NCI-H2196 (cell line): ENCODE data around the gene MACROD1.
"Not testable (repeated sequence)": the region's sequence is repeated elsewhere in the genome, so short reads cannot be mapped to it uniquely, and the experiment has no call there.

Experiments
- DNase-seq: peaks from one replicate; lab custom pipeline; 2025; ENCODE audit not compliant: unreplicated experiment; lab: John Stamatoyannopoulos, UW

MACROD1 gene

DNA sequence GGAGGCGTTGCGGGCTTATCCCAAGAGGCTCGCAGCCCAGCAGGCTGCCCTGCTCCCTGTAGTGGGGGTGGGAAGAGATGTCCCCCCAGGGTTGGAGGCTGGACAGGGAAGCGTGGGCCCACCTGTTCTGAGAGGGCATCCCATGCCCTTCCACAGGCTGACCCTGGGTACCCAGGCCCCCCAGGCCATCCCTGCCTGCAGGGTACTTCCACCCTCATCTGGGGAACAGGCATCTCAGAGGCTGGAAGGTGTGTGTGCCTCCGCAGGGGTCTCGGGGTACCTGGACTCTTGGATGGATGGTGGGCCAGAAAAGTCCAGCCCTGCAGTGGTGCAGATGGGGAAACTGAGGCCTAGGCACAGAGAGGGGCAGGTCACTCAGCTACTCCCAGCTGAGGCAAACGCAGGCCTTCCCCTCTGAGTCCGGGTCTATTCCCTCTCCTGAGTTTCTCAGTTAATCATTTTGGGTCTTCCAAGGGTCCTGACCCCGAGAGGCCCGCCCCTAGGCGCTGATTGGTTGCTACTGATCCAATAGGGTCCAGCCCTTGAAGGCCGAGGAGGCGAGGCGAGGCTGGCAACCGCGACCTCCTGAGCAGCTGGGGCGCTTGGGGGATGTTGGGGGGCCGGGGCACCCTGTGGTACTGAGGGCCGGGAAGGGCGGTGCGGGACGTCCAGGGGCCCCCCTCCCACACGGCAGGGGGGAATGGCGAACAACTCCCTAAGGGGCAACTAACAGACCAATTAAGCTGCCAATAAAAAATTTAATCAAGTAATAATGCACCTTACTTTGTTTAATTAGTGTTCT lies 106.4 kb downstream of the MACROD1 start:
- DNase-seq = no peak

DNA sequence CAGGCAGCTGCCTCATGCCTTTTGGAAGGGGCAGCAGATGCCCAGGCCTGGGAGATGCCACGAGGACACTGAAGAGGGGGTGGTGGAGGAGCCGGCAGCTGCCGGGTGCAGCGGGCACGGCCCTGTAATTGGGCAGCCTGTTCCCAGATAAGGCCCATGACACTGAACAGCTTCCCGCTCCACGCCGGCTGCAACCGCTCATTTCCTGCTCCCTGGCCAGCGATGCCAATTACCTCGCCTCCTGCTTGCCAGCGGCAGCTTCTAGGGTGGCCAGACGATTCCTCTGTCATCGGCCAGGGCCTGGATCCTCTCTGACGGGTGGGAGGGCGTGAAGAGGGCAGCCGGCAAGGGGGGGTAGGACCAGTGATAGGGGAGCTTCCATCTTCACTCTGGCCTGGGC lies 107.4 kb downstream of the MACROD1 start:
- no peak for DNase-seq

DNA sequence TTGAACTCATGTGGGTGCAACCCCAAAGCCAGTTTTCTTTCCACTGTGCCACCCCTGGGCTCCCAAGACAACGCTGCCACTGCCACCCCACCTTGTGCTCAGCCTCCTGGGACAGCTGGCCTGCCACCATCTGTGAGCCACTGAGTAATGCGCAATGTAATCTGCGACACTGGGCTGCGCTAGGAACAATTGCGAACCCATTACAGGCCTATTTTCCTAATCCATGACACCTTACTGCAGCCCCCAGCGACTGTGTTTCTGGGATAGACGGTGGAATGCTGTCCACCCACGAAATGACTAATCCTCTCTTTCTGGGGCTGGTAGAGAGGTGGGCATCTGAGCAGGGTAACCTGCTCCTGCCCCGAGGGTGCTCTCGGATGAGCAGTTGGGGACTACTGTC lies 108.0 kb downstream of the MACROD1 start:
- DNase-seq = no peak

DNA sequence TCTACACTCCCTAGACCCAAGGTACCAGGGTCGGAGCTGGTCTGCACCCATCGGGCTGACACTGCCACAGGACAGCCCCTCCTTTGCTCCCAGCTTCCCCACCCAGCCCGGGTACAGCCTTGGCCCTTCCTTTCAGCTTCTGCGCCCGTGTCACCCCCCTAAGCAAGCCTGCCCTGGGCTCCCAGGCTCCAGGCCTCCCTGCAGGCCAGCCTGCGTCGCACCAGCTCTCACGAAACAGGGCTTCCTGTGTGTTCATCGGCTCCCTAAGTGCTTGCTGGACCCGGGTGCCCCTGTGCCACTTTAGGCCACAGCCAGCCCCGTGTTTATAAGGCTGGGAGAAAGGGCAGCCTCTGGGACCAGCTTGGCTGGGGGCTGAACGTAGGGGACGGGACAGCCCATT lies 109.1 kb downstream of the MACROD1 start:
- no peak for DNase-seq

DNA sequence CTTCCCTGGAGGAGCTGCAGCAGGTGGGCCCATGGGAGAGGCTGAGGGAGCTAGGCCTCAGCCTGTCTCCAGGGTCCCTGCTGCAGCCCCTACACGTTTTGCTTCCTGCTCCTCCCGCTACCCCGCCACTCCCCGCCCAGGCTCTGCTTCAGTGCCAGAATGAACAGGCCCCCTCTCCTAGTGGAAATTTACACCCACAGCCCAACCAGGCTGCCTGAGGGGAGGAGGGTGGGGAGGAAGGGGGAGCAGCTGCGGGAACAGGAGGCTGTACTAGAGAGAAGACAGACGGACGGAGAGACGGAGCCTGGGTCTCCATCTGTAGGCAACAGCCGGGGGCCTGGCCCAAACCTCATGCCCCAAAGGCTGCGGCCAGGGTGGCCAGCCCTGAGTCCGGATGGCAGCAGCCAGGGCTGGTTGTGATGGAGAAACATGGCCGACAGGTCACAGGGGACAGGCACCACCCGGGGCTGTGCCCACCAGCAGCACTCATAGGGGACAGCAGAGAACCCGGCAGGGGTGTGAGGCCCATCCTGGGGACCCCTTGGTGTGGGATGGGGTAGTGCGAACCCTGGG lies 109.6 kb downstream of the MACROD1 start:
- DNase-seq = no peak

DNA sequence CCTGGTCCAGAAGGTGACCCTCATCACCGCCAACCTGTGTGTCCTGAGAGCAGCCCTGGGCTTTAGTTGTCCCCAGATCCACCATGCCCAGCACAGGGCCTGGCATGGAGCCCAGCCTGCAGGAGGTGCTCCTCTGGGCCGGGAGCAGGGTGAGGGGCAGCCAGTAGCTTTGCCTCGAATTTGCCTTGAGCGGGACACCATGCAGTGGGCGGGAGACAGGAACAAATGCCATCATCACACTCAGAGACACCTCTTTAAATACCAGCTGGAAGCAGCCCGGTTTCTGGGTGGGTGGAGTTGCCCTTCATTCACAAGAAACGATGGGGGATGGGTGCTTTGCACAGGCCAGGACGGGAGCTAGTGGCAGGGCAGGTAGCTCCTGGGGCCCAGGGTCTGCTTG lies 110.8 kb downstream of the MACROD1 start:
- DNase-seq = no peak

DNA sequence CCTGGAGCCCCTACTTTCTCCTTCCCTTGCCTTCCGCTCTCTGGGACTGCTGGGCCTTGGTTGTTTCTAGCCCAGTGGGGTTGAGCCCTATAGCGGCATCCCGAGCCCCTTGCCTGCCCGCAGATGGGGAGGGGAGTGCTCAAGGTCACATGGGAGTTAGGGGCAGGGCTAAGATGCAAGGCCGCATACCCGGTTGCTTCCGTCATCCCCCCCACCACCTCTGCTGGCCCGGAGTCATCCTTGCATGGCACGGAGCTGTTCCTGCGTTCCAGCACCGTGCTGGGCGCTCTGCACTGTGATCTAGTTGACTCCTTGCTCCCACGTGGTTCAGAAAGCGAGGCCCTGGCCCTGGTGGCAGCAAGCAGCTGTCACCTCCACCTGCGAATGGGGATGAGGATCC lies 112.2 kb downstream of the MACROD1 start:
- DNase-seq = no peak

DNA sequence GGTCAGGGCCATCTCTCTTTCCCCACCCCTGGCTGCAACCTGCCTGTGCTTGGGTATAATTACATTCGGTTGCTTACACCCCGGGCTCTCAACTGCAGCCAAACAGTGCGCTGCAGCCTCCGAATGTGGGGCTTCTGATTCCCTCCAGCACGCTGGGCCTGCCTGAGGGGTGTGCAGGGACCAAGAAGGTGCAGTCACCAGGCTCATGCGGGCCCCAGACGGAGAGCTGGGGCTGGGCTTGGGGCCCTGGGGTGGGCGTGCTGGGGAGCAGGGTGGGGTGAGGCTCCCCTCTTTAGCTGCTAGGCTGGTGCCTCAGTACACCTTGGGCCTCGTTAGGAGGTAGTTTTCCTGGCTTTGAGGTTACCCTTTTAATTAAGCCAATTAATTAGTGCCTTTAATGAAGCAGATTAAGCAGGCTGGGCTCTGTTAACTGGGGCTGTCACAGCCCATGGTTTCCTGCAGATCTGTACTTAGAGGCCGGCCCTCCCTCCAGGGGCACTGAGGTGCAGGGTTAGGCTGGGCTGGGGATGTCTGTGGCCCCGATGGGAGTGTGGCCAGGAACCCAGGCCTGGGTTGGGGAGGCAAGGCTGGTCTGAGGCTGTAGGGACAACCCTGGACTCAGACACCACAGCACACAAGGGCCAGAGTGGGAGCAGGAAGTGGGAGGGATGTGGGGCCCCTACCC lies 112.8 kb downstream of the MACROD1 start:
- no peak for DNase-seq

DNA sequence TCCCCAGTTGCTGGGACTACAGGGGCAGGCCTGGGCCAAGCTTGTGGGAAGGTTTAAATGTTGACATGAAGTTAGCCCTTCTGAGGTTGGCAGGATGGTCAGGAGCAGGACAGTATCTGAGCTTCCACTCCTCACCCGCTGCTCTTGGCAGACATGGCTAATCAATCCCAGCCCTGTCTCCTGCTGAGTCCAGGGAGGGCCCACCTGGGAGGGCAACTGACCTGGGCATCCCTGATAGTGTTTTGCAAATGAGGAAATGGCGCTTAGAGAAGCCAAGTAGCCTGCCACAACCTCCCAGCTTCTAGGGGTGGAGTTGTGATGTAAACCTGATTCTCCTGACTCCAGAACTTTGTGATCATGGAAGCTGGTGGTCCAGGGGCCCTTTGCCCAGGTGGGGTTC lies 113.5 kb downstream of the MACROD1 start:
- DNase-seq = no peak

DNA sequence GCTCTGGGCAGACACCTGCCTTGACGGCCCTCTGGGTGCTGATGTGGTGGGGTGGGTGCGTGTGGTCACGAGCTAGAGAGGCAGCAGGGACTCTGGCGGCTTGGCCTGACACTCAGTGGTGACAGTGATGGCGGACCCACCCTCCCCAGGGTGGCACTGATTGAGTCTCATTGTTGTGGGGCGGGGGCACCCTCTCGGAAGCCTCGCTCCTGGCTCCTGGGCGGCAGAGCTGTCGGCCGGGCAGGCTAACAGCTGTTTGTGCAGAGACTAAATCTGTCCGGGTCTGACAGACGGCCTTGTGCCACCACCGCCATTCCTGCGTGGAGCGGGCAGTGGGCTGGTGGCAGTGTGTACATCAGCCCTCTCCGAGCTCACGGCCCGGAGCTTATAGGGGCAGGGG lies 114.6 kb downstream of the MACROD1 start:
- no peak for DNase-seq

DNA sequence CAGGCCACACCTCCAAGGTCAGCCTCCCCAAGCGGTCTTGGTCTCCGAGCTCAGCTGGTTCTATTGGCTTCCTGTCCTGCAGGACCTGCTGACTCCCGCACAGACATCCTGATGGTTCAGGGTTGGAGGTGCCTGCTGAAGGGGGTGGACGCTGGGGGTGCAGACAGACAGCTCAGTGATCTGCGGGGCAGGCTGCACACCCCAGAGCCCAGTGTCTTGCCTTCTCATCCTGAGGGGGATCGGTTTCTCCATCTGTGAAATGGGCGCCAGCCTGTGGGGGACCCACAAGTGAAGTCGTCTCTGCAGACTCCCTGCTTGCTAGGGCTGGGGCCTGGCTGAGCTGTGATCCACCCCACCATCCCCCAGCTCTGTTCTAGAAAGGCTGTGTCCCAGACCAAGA lies 116.4 kb downstream of the MACROD1 start:
- DNase-seq = no peak

DNA sequence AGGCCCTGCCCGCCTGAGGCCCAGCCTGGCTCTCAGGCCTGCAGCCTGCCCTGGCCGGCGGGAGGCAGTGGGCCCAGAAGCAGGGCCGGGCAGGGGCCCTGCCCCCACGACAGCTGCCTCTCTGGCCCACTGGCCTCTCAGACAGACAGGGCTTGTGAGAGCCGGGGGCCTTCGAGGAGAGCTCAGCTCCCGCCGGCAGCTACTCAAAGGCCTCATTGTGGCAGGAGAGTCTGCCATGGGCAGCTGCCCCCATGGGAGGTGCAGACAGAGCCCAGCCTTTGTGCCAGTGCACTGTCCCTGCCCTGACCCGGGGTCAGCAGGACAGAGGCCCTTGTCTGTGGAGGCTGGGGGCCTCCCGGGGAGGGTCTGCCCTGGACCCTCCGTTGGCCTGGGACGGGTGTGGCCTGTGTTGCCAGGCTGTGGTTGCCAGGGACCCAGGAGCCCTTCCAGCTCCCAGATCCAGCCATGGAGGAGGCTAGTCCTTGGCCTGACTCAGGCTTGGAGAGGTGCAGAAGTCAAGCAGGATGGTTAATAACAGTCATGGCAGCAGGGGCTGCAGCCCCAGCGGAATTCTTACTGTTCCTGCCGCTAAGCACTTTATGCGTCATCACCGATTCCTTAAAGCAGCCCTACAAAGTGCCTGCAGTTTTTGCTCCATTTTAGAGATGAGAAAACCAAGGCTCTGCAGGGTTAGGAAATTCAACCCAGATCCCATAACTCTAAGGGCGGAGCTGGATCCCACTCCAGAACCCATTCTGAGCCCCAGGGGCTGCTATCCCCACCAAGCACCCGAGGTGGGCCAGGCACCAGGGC lies 117.7 kb downstream of the MACROD1 start:
- no peak for DNase-seq

DNA sequence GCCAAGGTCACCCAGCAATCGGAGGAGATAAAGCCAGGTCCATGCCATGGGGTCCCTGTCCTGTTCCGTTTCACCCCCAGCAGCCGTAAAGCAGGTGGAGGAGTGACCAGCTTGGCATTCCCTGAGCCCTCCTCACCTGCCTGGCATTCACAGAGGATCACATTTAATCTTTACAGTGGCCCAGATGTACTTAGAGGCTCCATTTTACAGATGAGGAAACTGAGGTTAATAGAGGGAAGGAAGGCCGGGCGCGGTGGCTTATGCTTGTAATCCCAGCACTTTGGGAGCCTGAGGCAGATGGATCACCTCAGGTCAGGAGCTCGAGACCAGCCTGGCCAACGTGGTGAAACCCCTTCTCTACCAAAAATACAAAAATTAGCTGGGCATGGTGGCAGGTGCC lies 118.5 kb downstream of the MACROD1 start:
- DNase-seq = not testable (repeated sequence)

DNA sequence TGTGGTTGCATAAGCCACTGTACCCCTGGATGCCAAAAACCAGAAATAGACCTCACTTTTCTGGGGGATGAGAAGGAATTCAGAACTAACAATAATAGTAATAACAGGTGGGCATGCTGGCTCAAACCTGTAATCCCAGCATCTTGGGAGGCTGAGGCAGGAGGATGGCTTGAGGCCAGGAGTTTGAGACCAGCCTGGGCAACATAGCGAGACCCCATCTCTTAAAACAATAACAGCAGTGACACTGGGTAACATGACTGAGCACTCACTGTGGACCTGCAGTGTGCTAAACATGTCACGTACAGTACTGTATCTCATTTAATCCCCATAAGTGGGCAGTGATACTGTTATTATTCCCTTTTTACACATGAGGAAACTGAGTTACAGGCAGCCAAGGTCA lies 120.2 kb downstream of the MACROD1 start:
- no peak for DNase-seq

DNA sequence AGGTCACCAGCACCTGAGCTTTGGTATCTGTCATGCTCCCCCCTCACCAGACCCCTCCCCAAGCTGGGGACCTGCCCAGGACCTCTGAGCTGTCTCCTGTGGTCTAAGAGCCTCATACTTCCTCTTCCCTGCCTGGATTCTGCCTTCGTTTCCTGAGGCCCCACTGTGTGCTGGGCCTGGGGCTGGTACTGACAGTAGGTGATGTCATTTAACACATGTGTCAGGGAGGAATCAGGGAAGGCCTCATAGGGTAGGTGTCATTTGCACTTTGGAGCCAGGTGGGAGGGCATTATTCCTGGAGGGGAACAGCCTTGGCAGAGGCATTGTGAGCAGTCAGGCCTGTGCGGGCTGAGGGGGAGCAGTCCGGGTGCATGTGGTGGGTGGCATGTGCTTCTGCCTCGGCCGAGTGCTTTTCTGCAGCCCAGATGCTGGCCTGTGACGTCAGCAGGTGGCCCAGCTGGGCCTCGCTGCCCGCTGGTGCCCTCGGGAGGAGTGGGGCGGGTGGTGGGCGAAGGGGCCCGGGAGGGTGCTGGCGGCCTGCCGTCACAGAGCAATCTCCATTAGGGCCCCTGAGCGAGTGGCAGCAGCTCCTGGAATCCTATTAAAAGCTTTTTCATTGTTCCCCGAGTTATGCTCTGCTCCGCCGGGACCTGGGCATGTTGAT lies 121.1 kb downstream of the MACROD1 start:
- no peak for DNase-seq

DNA sequence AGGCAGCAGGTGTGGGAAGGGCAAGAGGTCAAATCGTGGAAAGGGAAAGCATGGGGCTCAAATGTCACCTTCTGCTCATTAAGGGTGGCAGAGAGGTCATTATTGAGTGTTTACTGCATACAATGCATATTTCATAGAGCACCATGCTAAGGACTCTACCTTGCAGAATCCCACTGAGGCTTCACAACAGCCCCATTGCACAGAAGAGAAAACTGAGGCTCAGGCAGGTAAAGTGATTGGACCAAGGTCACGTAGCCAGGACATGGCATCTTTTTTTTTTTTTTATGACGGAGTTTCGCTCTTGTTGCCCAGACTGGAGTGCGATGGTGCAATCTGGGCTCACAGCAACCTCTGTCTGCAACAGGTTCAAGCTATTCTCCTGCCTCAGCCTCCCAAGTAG lies 122.4 kb downstream of the MACROD1 start:
- DNase-seq = no peak

DNA sequence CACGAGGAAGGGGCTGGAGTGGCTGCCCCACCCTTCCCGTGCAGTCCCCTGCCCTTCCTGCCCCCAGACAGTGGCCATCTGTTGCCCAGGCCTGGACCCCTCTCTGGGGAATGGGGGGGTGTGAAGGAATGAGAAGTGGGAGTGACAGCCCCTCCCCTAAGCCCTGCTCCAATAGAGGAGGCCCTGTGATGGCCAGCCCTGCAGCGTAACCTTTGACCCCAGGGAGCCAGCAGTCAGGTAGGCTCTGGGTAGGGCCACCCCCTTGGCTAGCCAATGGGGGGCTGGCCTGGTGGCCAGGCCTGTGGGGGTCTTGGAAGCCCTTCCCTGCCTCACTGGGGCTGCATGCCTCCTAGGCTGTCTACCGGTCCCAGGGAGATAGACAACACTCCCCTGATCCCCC lies 123.6 kb downstream of the MACROD1 start:
- no peak for DNase-seq

DNA sequence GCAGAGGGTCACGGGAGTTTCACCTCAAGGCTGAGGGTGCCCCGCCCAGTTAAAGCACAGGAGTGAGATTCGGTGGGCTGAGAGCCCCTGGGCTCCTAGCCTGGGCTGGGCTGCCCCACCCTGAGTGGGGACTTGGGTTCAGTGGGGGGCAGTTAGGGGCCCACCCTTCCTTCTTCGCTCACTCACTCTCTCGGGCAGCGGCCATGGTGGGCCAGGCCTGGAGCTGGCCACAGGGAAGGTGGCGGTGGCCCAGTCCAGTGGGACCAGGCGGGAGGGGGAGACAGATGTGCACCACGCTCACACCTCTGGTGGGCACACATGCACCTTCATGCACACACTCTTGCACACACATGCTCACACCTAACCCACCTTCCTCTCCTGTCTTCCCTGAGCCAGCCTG lies 124.1 kb downstream of the MACROD1 start:
- no peak for DNase-seq

DNA sequence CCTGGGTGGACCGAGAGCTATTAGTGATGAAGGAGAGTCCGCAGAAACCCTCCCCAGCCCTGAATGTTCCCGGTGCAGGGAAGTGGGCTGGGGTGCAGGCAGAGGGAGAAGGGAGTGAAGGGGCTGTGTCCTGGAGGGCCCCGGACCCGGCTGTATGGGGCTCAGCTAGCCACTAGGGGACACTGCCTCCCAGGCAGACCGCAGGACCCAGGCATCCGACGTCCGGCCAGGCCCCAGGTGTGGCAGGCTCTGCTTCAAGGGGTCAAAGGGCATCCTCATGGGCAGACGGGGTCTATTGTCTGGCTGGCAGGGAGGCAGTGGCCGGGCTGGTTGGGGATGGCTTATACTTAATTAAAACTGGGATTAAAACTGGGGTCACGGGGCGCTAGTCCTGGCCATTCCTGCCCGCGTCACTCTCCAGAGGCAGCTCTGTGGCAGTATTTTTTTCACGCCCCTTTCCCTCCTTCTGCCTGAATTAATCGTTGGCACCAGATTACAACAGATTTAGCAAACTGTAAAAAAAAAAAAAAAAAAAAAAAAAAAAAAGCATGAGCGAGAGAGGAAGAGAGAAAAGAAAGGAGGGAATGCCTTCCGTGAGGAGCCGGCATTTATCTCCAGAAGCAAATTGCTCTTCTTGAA lies 125.1 kb downstream of the MACROD1 start:
- DNase-seq = no peak

DNA sequence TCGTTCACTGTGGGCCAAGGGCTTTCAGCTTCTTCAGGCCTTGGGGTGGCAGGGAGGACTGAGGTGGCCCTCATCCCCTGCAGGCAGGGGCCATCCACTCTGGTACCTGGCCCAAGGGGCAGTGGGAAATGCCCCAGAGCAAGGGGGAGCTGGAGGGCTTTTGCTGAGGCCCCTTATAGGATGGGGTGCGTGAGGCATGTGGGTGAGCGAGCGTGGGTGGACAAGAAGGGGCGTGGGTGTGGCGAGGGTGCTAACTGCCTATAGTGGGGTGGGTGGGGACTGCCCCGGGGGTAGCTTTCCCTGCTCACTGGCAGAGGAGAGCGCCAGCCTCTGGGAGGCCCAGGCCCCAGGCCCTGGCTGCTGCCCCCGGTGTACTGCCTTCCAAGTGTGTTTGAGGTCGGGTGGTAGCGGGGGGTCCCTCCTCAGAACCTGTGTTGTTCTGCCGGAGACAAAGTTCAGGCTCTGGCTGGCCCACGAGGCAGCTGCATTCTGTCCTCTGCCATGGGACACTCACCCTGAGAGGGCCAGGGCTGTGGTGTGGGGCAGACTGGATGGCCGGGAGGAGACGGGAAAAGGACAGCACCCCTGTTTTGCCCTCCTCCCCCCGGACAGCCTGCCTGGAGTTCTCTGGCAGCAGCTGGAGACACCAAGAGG lies 126.8 kb downstream of the MACROD1 start:
- no peak for DNase-seq
